ENCODE results near the gene METTL1.

METTL1 gene

GRCh38 chr12:57720606-57721595, 51.0 kb downstream of the METTL1 start:
- Histone ChIP-seq H3K4me3 (no peak overlapping the region), H3K27me3 (ENCODE audit: low read depth) (no peaks in the 10 kb centered on the region), H3K4me1 (no peaks in the 10 kb centered on the region), H3K36me3 (replicated peaks) (peaks cover 18% of the 10 kb centered on the region), H3K9me3 (no peaks in the 10 kb centered on the region)
- DNase-seq (ENCODE audit: low spot score in 2 of 2): no peak
- in situ Hi-C loops (cut with MboI; ENCODE audit: low sequenced_read_pairs): no loop called here

GRCh38 chr12:57719777-57720605, 51.9 kb downstream of the METTL1 start:
- H3K4me1 ChIP-seq: no peaks in the 10 kb centered on the region
- in situ Hi-C loops (cut with MboI; ENCODE audit: low sequenced_read_pairs): no loop called here
- peaks cover 18% of the 10 kb centered on the region for H3K36me3 ChIP-seq (replicated peaks)
- no peak for DNase-seq (ENCODE audit: low spot score in 2 of 2)
- no peaks in the 10 kb centered on the region for H3K27me3 ChIP-seq (ENCODE audit: low read depth)
- no peak overlapping the region for H3K4me3 ChIP-seq
- no peaks in the 10 kb centered on the region for H3K9me3 ChIP-seq

DNA sequence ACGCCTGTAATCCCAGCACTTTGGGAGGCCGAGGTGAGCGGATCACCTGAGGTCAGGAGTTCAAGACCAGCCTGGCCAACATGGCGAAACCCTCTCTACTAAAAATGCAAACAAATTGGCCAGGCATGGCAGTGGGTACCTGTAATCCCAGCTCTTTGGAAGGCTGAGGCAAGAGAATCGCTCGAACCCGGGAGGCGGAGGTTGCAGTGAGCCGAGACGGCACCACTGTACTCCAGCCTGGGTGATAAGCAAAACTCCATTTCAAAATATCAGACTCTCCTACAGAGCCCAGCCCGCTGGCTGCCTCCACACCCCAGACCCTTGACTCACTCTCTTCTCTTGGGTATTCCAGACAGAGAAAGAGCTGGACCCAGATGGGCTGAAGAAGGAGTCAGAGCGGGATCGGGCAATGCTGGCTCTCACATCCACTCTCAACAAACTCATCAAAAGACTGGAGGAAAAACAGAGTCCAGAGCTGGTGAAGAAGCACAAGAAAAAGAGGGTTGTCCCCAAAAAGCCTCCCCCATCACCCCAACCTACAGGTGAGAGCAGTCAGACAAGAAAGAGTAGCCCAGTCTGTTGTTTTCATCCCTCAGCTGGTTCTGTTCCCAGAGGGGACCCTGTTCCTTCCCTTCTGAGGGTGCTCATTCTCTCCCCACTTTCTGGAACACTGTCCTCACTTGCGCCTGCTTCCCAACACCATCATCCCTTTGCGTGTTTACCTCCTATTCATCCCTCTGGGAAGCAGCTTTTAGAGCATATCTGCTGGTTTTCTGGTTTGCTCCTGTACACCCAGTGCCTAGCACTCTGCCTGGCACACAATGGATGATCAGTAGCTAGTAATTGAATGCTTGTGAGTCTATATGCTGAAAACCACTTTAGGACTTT, 53.0 kb downstream of the METTL1 start:
- Histone ChIP-seq H3K4me3 (no peak overlapping the region), H3K27me3 (ENCODE audit: low read depth) (no peaks in the 10 kb centered on the region), H3K36me3 (replicated peaks) (peaks cover 18% of the 10 kb centered on the region), H3K4me1 (no peaks in the 10 kb centered on the region), H3K9me3 (no peaks in the 10 kb centered on the region)
- in situ Hi-C loops (cut with MboI; ENCODE audit: low sequenced_read_pairs): no loop called here
- DNase-seq (ENCODE audit: low spot score in 2 of 2): no peak

Data from HAP-1 (cell line).